GM19193 (cell line): Measurements from ENCODE around the gene USP35.

Source experiments
- POLR2A ChIP-seq: IDR thresholded peaks from 4 replicates; pipeline ENCODE4 v1.6.1; 2011; ENCODE audit not compliant: insufficient read depth, insufficient read length; ENCODE audit errors: extremely low read depth

The USP35 gene

GRCh38 chr11:78160557-78160956 is 28.2 kb upstream of the USP35 start:
- no peak for TF ChIP-seq POLR2A

GRCh38 chr11:78161346-78161745 is 27.4 kb upstream of the USP35 start:
- no peak for TF ChIP-seq POLR2A

GRCh38 chr11:78161962-78162371 is 26.8 kb upstream of the USP35 start:
- no peak for TF ChIP-seq POLR2A

- TF ChIP-seq POLR2A: no peak
Measured at GRCh38 chr11:78163828-78164227, 24.9 kb upstream of the USP35 start.

- TF ChIP-seq POLR2A: no peak
Measured at GRCh38 chr11:78164471-78164870, 24.2 kb upstream of the USP35 start.

GRCh38 chr11:78166855-78167469 is 21.8 kb upstream of the USP35 start:
- no peak for TF ChIP-seq POLR2A

- TF ChIP-seq POLR2A: no peak
Measured at GRCh38 chr11:78168539-78169477, 19.9 kb upstream of the USP35 start.

- TF ChIP-seq POLR2A: no peak
Measured at GRCh38 chr11:78170413-78170812, 18.3 kb upstream of the USP35 start.

GRCh38 chr11:78170874-78171549 is 17.7 kb upstream of the USP35 start:
- TF ChIP-seq POLR2A: no peak

- TF ChIP-seq POLR2A: no peak
Measured at GRCh38 chr11:78171951-78172350, 16.8 kb upstream of the USP35 start.

- TF ChIP-seq POLR2A: no peak
Measured at GRCh38 chr11:78176605-78177141, 12.0 kb upstream of the USP35 start.

- no peak for TF ChIP-seq POLR2A
Measured at GRCh38 chr11:78177216-78177615, 11.5 kb upstream of the USP35 start.

GRCh38 chr11:78179459-78180071 is 9.2 kb upstream of the USP35 start:
- no peak for TF ChIP-seq POLR2A

GRCh38 chr11:78180751-78181150 is 8.0 kb upstream of the USP35 start:
- no peak for TF ChIP-seq POLR2A

GRCh38 chr11:78181185-78181584 is 7.5 kb upstream of the USP35 start:
- TF ChIP-seq POLR2A: no peak
